Ovary (tissue), 9 donors: ENCODE results near the gene MMAB. TPM values are rescaled to one million over a fixed set of nuclear protein-coding genes. Genes with fewer than 3 reads are reported as not detected.

Experiments
- DNase-seq, 5 donors: peaks; one replicate each; pipeline ENCODE4 v3.0.0-alpha.2; 2019 to 2020
- H3K27ac ChIP-seq, 2 donors: fragments of 200-600 bp; one replicate each; pipeline versions ENCODE4 v1.5.1 to v1.8.0; 2019 to 2022
- H3K27me3 ChIP-seq: fragments of 200-600 bp; one replicate; pipeline ENCODE4 v1.8.0; 2022
- H3K36me3 ChIP-seq: fragments of 200-600 bp; sonication (generic); one replicate; pipeline ENCODE4 v1.5.1; 2019
- H3K4me1 ChIP-seq: one replicate; pipeline ENCODE4 v1.8.1; 2013; ENCODE audit warnings: mild to moderate bottlenecking, moderate library complexity; ENCODE audit not compliant: insufficient read depth
- H3K4me3 ChIP-seq: fragments of 200-600 bp; sonication (generic); one replicate; pipeline ENCODE4 v1.5.1; 2017
- H3K9me3 ChIP-seq, 2 donors: fragments of 200-600 bp in 1 of 2; sonication (generic) in 1 of 2; one replicate each; pipeline versions ENCODE4 v1.5.1 to v1.8.1; 2013 to 2019; ENCODE audit warnings: mild to moderate bottlenecking in 1 of 2, moderate library complexity in 1 of 2
- CTCF ChIP-seq, 3 donors: fragments of 450-650 bp in 2 of 3; fragments of 200-600 bp in 1 of 3; IDR thresholded peaks; one replicate each; pipeline versions ENCODE4 v1.5.1 to v1.8.0; 2016 to 2022; ENCODE audit warnings: antibody characterized with exemption in 3 of 3, mild to moderate bottlenecking in 1 of 3
- EP300 ChIP-seq: sonication (generic); formaldehyde crosslinking; IDR thresholded peaks from one replicate; pipeline ENCODE4 v1.6.1; 2017; ENCODE audit warnings: antibody characterized with exemption
- POLR2A ChIP-seq: fragments of 450-650 bp; IDR thresholded peaks from one replicate; pipeline ENCODE4 v1.6.1; 2017; ENCODE audit warnings: antibody characterized with exemption, mild to moderate bottlenecking, moderate library complexity
- WGBS, 3 donors: extraction: QIAGEN DNeasy Blood & Tissue Kit in 1 of 3; methylation state at CpG; one replicate each; pipeline versions ENCODE4 v1.1.5 to v1.1.7; 2013 to 2017; 5-methylcytosine and 5-hydroxymethylcytosine counted together
- intact Hi-C, 4 donors: fragments of 100-400 bp; cut with DNase I; formaldehyde crosslinking; loops; one replicate each; pipeline versions ENCODE4 v1.11.0 to v1.15.1; 2022 to 2023
- polyA plus RNA-seq, 2 donors: library from polyadenylated mRNA; stranded (reverse); fragments of 200-250 nt in 1 of 2; fragments of 350-450 nt in 1 of 2; fragmentation: Illumina TruSeq in 1 of 2; extraction: RNeasy Lipid Tissue Mini Kit (QIAGEN cat#74804) in 1 of 2; gene quantifications; one replicate each; pipeline ENCODE4 v1.2.3, GENCODE V29; 2013 to 2014
- total RNA-seq, 7 donors: library from RNA; depleted of rRNA in 2 of 7; stranded (reverse); fragments of >200 nt in 2 of 7; fragmentation: NEBNext Ultra II Directional in 3 of 7; extraction: Animal tissue kit (Norgen Biotek cat#: 25700) in 3 of 7; gene quantifications; one replicate each; pipeline versions ENCODE4 v1.1.0 to v1.2.4, GENCODE V29; 2016 to 2023
- donor health status: DM: no; HTN: no; CAD: no; lungs with moderate emphysema.
- donor health status: DM: no; HTN: no; CAD: no.
- donor health status: Bipolar disorder and iron deficiency.
- donor health status: DM: yes; HTN: yes; CAD: no.
- donor health status: DM: no; HTN: no; CAD: no.
- donor health status: DM: yes; HTN: yes; CAD: no.

MMAB gene
- total and polyA plus RNA-seq, 9 donors, result 20.2 to 94.9 (median 33.2) TPM

GRCh38 chr12:109558374-109559199, 14.7 kb downstream of the MMAB start:
- 89 to 94% (median 92%) methylated on average over 25 of the region's 25 CpGs for WGBS, 3 donors
- intact Hi-C loops, result no loop called here
- H3K27me3 ChIP-seq, result no peaks in the 10 kb centered on the region
- H3K4me3 ChIP-seq, result no peak overlapping the region
- H3K4me1 ChIP-seq, result no peaks in the 10 kb centered on the region
- no peak overlapping the region for H3K27ac ChIP-seq
- no peak for DNase-seq
- TF ChIP-seq CTCF (IDR thresholded peaks at IDR 0.05), result no peak
- TF ChIP-seq POLR2A, result no peak
- TF ChIP-seq EP300, result no peak
- H3K36me3 ChIP-seq, result no peaks in the 10 kb centered on the region
- H3K9me3 ChIP-seq, result no peaks in the 10 kb centered on the region

GRCh38 chr12:109557805-109558204, 15.5 kb downstream of the MMAB start:
- no peak for DNase-seq
- no peaks in the 10 kb centered on the region for H3K27me3 ChIP-seq
- H3K9me3 ChIP-seq, result no peaks in the 10 kb centered on the region
- no peaks in the 10 kb centered on the region for H3K36me3 ChIP-seq
- WGBS, 3 donors, result 69 to 74% (median 72%) methylated on average over 12 of the region's 12 CpGs
- no peak overlapping the region for H3K4me3 ChIP-seq
- TF ChIP-seq EP300, result no peak
- TF ChIP-seq CTCF (IDR thresholded peaks at IDR 0.05), result no peak
- no peak for TF ChIP-seq POLR2A
- no peaks in the 10 kb centered on the region for H3K4me1 ChIP-seq
- H3K27ac ChIP-seq, result no peak overlapping the region
- intact Hi-C loops, result no loop called here

GRCh38 chr12:109557200-109557599, 16.1 kb downstream of the MMAB start:
- TF ChIP-seq CTCF (IDR thresholded peaks at IDR 0.05), result no peak
- TF ChIP-seq EP300, result no peak
- no peak for TF ChIP-seq POLR2A
- H3K9me3 ChIP-seq, result no peaks in the 10 kb centered on the region
- H3K27me3 ChIP-seq, result no peaks in the 10 kb centered on the region
- no peaks in the 10 kb centered on the region for H3K4me1 ChIP-seq
- H3K27ac ChIP-seq, result no peak overlapping the region
- WGBS, 3 donors, result 87 to 88% (median 88%) methylated on average over 10 of the region's 10 CpGs
- no peak overlapping the region for H3K4me3 ChIP-seq
- intact Hi-C loops, result no loop called here
- DNase-seq, result no peak
- no peaks in the 10 kb centered on the region for H3K36me3 ChIP-seq

GRCh38 chr12:109555431-109556315, 17.6 kb downstream of the MMAB start:
- 71 to 75% (median 71%) methylated on average over 18 of the region's 18 CpGs for WGBS, 3 donors
- Histone ChIP-seq H3K36me3 (no peaks in the 10 kb centered on the region), H3K27me3 (no peaks in the 10 kb centered on the region), H3K27ac (no peak overlapping the region), H3K9me3 (no peaks in the 10 kb centered on the region), H3K4me1 (no peaks in the 10 kb centered on the region), H3K4me3 (no peak overlapping the region)
- DNase-seq, result no peak
- intact Hi-C loops, result no loop called here
- no peak for TF ChIP-seq POLR2A
- TF ChIP-seq EP300, result no peak
- no peak for TF ChIP-seq CTCF (IDR thresholded peaks at IDR 0.05)
